GM19043 (cell line): ENCODE measurements around the gene ADCY5.

ENCODE experiments used
- ATAC-seq: cut with Tn5 transposase; IDR thresholded peaks from one replicate; pipeline ENCODE4 v1.9.1; 2021; ENCODE audit warnings: low read depth; ENCODE audit not compliant: unreplicated experiment

The ADCY5 gene

GRCh38 chr3:123331006-123331405 is 117.9 kb downstream of the ADCY5 start:
- ATAC-seq: no peak

DNA sequence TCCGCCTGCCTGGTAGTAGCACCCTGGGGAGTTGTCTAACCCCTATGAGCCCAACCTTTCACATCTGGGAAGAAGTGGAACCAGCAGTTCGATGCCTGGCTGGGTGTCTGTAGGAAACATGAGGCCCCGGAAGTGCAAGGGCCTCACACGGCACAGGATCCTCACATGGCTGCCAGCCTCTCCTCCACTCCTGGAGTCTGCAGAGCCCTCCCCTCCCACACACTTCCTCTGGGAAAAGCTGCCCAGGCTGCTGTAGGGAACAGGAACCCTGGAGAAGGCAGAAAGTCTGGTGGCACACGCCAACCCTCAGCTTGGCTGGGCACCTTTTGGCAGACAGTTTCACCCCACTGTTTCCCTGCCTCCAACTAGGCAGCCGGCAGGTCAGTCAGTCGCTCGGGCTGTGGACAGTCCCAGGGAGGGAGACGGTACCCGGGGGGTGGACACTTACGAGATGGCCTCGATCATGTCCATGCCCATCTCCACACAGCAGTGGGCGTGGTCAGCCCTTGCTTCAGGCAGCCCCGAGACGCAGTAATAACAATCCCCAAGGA is 118.4 kb downstream of the ADCY5 start:
- no peak for ATAC-seq

DNA sequence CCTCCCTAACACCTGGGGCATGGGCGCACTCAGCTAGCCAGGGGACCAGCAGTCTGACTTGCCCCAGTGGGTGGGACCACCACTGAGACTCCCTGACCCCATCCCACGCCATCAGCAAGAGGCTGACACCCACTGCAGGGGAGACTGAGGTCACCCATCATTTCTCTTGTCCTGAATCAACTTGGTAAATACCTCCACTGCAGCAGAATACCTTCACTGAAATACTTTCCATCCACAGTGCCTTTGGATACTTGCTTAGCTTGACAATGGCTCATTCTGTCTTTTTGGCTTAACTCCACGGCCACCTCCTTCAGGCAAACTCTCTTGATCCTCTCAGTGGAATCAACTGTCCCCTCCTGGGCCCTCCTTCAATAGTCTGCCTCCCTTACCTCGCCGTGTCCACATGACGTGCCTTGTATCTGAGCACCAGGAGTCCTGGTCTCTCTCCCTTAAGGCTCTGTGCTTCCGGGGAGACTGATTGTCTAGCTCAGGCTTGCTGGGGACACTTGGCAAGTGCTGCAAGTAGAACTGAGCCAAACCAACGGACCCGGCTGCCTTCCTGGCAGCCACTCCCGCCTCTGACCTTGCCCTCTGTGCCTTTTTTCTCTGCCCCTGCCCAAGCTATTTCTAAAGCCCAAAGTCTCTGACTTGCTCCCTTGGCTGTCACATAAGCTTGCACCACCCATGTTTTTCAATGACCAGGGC is 119.1 kb downstream of the ADCY5 start:
- ATAC-seq: no peak

DNA sequence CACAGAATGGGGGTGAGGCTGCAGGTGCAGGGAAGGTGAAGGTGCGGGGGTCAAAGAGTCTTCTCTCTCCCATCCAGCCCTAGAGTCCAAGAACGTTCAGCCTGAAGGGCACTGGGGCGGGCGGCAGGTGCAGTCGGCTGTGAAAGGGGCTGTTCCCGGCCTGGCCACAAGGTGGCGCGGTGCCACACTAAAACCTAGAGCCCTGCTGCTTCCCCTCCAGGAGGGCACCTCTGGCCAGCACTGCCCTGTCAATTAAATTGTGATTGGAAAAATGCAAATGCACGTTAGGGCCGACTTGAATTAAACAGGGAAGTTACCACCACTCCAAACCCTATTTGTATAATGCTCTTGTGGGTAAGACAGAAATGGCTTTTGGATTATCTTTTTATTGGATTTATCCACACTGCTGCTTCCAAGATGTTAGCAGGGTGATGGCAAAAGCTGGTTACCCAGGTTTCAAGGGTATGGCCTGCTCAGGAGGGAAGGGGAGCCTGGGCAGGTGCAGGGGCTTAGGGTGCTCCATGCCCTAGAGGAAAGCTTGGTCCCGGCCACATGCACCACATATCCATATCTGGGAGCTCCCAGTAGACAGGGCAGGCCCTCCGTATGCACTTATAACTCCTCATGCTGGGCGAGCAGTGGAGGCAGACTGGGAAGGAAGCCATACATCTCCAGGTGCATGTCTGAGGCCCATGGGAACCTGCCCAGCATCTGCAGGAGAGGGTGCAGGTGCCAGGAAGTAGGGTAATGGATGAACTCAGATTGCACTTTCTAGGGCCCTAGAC is 119.8 kb downstream of the ADCY5 start:
- no peak for ATAC-seq

- ATAC-seq: no peak
Observed at GRCh38 chr3:123327956-123328850, 120.7 kb downstream of the ADCY5 start.

DNA sequence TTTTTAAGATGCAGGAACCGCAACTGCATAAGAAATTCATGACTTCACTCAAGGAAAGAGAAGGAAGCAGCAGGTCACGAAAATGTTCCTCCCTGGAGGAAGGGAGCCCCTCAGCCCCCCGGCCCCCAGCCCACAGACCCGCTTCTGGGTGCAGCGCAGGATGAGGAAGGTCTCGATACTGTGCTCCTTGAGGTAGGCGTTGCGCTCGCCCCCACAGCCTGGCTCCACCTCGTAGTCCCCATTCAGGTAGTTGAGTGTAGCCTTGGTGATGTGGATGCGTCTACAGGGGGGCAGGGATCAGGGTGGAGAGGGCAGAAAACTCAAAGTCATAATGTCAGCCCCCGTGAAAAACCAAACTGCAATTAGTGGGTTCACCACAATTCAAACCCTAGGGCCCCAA is 121.4 kb downstream of the ADCY5 start:
- no peak for ATAC-seq

DNA sequence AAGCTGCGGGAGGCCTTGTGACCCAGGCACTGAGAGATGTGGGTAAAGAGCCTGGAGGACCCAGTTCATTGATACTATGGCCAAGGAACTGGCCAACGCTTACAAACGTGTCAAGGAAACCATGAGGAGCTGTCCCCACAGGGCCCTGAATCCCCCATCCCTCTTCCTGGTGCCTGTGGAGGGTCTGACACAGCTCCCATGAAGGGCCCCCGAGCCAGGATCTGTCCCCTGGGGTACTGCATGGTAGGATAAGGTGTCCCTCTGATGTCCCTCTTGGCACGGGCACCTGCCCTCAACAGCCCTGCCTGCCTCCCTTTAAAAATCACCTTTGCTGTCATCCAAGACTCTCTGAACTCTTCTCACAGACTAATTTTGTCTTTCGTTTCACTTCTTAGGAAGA is 122.4 kb downstream of the ADCY5 start:
- ATAC-seq: no peak

GRCh38 chr3:123325766-123326256 is 123.1 kb downstream of the ADCY5 start:
- no peak for ATAC-seq

GRCh38 chr3:123324880-123325765 is 123.8 kb downstream of the ADCY5 start:
- ATAC-seq: no peak

GRCh38 chr3:123323781-123324180 is 125.1 kb downstream of the ADCY5 start:
- no peak for ATAC-seq

- no peak for ATAC-seq
Observed at GRCh38 chr3:123322866-123323265, 126.0 kb downstream of the ADCY5 start.

- ATAC-seq: no peak
Observed at GRCh38 chr3:123321806-123322205, 127.1 kb downstream of the ADCY5 start.

DNA sequence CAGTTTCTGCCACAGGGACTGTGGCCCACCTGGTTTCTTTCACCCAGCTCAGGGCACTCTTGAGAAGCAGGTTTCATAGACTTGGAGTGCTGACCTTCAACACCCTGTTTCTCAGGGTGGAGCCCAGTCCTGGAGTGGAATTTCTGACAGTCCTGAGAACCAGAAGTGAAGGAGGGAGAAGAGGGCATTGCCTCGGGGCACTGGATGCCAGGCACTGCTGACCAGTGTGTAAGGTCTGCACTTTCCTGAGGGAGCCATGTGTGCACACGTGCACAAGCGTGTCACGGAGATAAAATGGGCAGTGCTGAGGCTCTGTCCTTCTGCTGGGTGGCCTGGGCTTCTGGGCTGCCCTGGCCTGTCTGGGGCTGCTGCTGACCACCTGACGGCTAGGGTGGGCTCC is 128.7 kb downstream of the ADCY5 start:
- no peak for ATAC-seq

- ATAC-seq: no peak
Observed at GRCh38 chr3:123319760-123320159, 129.1 kb downstream of the ADCY5 start.

DNA sequence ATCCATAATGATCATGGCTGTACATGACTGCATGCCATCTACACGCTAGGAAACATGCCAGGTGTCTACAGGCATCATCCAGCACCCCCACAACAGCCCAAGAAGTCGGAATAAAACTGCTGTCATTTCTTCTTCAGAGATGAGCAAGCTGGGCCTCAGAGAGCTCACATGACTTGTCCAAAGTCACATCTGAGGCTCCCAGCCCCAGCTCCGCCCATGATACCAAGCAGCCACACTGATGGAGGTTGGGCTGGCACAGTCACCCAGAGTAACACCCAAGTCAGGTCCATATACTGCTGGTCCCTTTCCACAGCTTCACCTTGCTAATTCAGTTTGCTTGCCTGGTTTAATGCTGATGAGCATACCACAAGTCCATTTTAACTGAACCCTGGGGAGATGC is 130.5 kb downstream of the ADCY5 start:
- ATAC-seq: no peak

DNA sequence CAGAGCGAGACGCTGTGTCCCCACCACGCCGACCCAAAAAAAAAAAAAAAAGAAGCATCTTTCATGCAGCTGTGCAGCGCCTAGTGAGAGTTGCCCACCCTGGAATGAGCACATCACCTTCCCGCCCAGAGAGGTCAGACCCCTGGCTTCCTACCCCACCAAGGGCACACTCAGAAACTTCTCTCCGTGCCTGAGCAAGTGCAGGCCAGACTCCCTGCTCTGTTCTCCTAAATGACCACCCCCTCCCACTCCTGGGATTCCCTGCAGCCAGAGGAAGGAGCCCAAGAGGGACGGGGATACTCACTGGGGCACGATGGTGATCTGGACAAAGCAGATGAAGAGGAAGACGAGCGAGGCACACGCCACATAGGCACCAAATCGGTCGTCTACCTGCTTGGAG is 131.2 kb downstream of the ADCY5 start:
- no peak for ATAC-seq

DNA sequence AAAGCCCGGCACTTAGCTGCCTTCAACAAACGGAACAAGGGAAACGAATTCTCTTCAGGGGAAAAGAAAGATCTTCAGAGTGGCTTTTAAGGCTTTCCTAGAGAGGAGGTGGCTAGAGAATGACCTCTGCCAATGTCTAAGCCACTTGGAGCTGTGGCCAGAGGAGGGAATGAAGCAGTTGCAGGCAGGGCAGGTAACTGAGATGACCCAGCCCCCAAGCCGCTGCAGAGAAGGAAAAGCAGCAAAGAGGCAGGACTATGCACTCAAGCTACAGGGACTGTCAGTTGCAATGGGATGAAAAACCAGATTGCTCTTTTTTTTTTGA is 133.7 kb downstream of the ADCY5 start:
- no peak for ATAC-seq

GRCh38 chr3:123314359-123315270 is 134.3 kb downstream of the ADCY5 start:
- ATAC-seq: no peak

DNA sequence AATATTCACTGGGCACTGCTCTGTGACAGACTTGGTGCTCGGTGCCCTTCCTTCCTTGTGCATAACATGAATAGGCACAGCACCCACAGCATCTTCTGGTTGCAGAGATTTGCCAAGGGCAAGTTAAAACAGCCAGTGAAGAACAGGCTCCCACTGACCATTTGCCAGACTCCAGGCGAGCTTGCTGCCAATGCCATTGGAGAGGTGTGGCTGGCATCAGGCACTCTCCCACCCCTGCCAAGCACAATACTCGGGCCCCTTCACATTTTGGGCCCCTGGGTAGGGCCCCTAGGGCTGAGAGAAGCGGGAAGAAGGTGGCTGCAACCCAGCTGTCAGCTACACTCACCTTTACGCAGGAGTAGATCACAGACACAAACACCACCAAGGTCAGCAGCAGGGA is 135.0 kb downstream of the ADCY5 start:
- ATAC-seq: no peak
